ENCODE data around the gene ANKRD63. TPM values are rescaled to one million over a fixed set of nuclear protein-coding genes. Genes with fewer than 3 reads are reported as not detected.
A peak's percentile ranks its signal among the peaks of the same experiment; 100 is the strongest.

The ANKRD63 gene
- total RNA-seq, 2 experiments from 2014 or later: 0.37 TPM; not detected in 1

DNA sequence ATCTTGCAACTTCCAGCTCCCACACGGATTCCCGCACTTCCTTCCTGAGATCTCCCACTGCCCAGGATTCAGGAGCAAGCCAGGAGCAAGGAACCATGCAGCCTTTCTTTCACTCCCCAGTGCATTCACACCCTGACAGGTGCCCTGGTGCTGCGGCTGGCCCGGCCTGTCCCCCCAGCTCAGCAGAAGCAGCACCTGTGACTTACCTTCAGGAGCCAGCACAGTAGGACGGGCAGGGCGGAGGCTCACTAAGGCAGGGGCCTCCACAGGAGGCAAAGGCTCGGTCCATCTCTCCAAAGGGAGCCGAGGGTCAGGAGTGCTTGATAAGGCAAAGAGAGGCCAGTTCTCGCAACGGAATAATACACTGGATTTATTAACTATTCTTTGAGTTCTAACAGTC lies 4.8 kb downstream of the ANKRD63 start:
- Mint-ChIP-seq H3K36me3 (ENCODE audit: low read depth) (no peaks in the 10 kb centered on the region), H3K4me3 (no peak overlapping the region), H3K27ac (no peak overlapping the region), H3K27me3 (ENCODE audit: low read depth) (peaks cover 42% of the 10 kb centered on the region), H3K4me1 (ENCODE audit: low read depth) (peaks cover 24% of the 10 kb centered on the region), H3K9me3 (ENCODE audit: insufficient read depth) (no peaks in the 10 kb centered on the region)
- no peak for ATAC-seq
- DNase-seq: no peak
- ChIA-PET CTCF (interaction anchor here (1.0 to 9.8 kb wide), 11 partner anchors 9 to 240 kb away, joined by 3 to 559 read pairs (median 12); partner anchors contain the start of genes CCDC9B, INAFM2, PAK6 and PLCB2), POLR2A (interaction anchor here (0.6 to 2.9 kb wide), 2 partner anchors 31 to 188 kb away, joined by 3 to 21 read pairs; partner anchors contain the start of gene PLCB2)

- H3K36me3 Mint-ChIP-seq (ENCODE audit: low read depth): no peaks in the 10 kb centered on the region
- ChIA-PET POLR2A (interaction anchor here (0.6 to 2.9 kb wide), 2 partner anchors 32 to 188 kb away, joined by 3 to 21 read pairs; partner anchors contain the start of gene PLCB2), CTCF (interaction anchor here (1.0 to 9.8 kb wide), 4 partner anchors 35 to 232 kb away, joined by 3 to 559 read pairs (median 57); partner anchors contain the start of genes CCDC9B, INAFM2 and PLCB2)
- H3K27me3 Mint-ChIP-seq (ENCODE audit: low read depth): peaks cover 37% of the 10 kb centered on the region
- H3K4me1 Mint-ChIP-seq (ENCODE audit: low read depth): peaks cover 21% of the 10 kb centered on the region
- H3K9me3 Mint-ChIP-seq (ENCODE audit: insufficient read depth): no peaks in the 10 kb centered on the region
- no peak overlapping the region for H3K4me3 Mint-ChIP-seq
- H3K27ac Mint-ChIP-seq: no peak overlapping the region
- ATAC-seq (no peak), DNase-seq (no peak)
Measured at GRCh38 chr15:40277471-40277870, 5.4 kb downstream of the ANKRD63 start.

- no peak for DNase-seq
- Mint-ChIP-seq H3K4me1 (ENCODE audit: low read depth) (peaks cover 21% of the 10 kb centered on the region), H3K27ac (no peak overlapping the region), H3K36me3 (ENCODE audit: low read depth) (no peaks in the 10 kb centered on the region), H3K4me3 (no peak overlapping the region), H3K9me3 (ENCODE audit: insufficient read depth) (no peaks in the 10 kb centered on the region), H3K27me3 (ENCODE audit: low read depth) (peaks cover 37% of the 10 kb centered on the region)
- ChIA-PET CTCF (interaction anchor here (1.4 to 9.8 kb wide), 4 partner anchors 36 to 62 kb away, joined by 8 to 559 read pairs (median 158); partner anchors contain the start of genes CCDC9B, INAFM2, PAK6 and PLCB2), POLR2A (interaction anchor here (2.9 kb wide), 1 partner anchor 32 kb away, joined by 21 read pairs; the partner anchor contains the start of gene PLCB2)
- no peak for ATAC-seq
Measured at GRCh38 chr15:40276927-40277326, 5.9 kb downstream of the ANKRD63 start.

DNA sequence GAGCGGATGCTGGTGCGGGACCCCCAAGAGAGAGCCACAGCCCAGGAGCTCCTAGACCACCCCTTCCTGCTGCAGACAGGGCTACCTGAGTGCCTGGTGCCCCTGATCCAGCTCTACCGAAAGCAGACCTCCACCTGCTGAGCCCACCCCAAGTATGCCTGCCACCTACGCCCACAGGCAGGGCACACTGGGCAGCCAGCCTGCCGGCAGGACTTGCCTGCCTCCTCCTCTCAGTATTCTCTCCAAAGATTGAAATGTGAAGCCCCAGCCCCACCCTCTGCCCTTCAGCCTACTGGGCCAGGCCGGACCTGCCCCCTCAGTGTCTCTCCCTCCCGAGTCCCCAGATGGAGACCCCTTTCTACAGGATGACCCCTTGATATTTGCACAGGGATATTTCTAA lies 6.9 kb downstream of the ANKRD63 start:
- no peak for DNase-seq
- Mint-ChIP-seq H3K9me3 (ENCODE audit: insufficient read depth) (no peaks in the 10 kb centered on the region), H3K36me3 (ENCODE audit: low read depth) (no peaks in the 10 kb centered on the region), H3K4me1 (ENCODE audit: low read depth) (peaks cover 21% of the 10 kb centered on the region), H3K4me3 (no peak overlapping the region), H3K27me3 (ENCODE audit: low read depth) (peaks cover 33% of the 10 kb centered on the region), H3K27ac (no peak overlapping the region)
- POLR2A ChIA-PET: no interaction called here
- no peak for ATAC-seq
- CTCF ChIA-PET: interaction anchor here (0.9 to 9.8 kb wide), 11 partner anchors 10 to 246 kb away, joined by 3 to 559 read pairs (median 9); partner anchors contain the start of genes ANKRD63, INAFM2, PAK6 and PLCB2

- POLR2A ChIA-PET: no interaction called here
Measured at GRCh38 chr15:40275523-40275922, 7.3 kb downstream of the ANKRD63 start.

DNA sequence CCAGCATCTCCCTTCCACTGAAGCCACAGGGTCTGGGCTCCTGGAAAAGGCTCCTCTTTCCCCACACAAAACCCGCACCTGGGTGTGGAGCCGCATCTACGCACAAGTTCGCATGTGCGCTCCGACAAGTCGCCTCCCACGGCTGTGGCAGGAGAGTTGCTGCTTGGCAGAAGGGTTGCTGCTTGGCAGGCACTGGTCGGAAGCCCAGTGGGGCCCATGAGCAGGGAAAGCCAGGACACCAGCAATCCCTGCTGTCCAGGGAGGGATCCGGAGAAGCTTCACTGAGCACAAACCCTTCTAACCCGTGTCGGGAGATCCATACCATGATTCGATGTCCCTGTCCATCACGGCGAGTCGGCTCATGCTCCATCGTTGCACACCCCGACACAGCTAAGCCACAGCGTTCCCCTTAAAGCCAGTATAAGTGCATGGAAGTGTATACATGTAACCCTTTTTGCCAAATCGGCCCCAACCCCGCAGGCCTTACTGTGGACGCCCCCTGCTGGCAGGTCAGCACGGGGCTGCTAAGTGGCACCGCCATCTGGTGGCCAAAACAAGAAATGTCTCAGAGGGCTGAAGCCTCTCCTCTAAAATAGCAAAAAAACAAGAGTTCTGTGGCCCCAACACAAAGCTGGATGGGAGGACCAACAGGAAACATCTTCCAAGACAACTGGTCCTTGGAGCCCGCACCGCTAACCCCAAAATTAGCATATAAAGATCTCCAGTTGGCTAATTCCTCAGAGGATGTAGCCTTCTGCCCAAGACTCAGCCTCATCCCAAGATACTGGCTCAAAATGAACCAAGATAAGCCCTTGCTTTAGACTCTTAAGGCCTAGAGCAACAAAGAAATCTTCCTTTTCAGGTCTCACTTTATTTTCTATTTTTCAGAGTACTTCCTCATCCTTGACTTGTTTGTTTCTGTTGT lies 8.3 kb downstream of the ANKRD63 start:
- DNase-seq: peak; percentile 91
- Mint-ChIP-seq H3K4me3 (no peak overlapping the region), H3K27me3 (ENCODE audit: low read depth) (peaks cover 25% of the 10 kb centered on the region), H3K4me1 (ENCODE audit: low read depth) (peaks cover 21% of the 10 kb centered on the region), H3K9me3 (ENCODE audit: insufficient read depth) (no peaks in the 10 kb centered on the region), H3K27ac (no peak overlapping the region), H3K36me3 (ENCODE audit: low read depth) (no peaks in the 10 kb centered on the region)
- peak; percentile 60 for ATAC-seq
- ChIA-PET POLR2A (interaction anchor here (1.0 kb wide), 1 partner anchor 113 kb away, joined by 3 read pairs; no protein-coding TSS in a partner anchor), CTCF (interaction anchor here (0.6 to 9.8 kb wide), 67 partner anchors 11 to 1820 kb away, joined by 3 to 559 read pairs (median 4); partner anchors contain the start of genes ANKRD63, BUB1B, FSIP1 and INAFM2)

More at GRCh38 chr15:40275523-40275922, 7.3 kb downstream of the ANKRD63 start:
- no peak for ATAC-seq
- CTCF ChIA-PET: interaction anchor here (0.9 to 9.8 kb wide), 18 partner anchors 11 to 245 kb away, joined by 3 to 559 read pairs (median 10); partner anchors contain the start of genes ANKRD63, INAFM2, IVD and PAK6
- DNase-seq: no peak
- Mint-ChIP-seq H3K9me3 (ENCODE audit: insufficient read depth) (no peaks in the 10 kb centered on the region), H3K36me3 (ENCODE audit: low read depth) (no peaks in the 10 kb centered on the region), H3K27me3 (ENCODE audit: low read depth) (peaks cover 29% of the 10 kb centered on the region), H3K4me3 (no peak overlapping the region), H3K4me1 (ENCODE audit: low read depth) (peaks cover 21% of the 10 kb centered on the region), H3K27ac (no peak overlapping the region)

- Mint-ChIP-seq H3K27me3 (ENCODE audit: low read depth) (peaks cover 15% of the 10 kb centered on the region), H3K36me3 (ENCODE audit: low read depth) (no peaks in the 10 kb centered on the region), H3K9me3 (ENCODE audit: insufficient read depth) (no peaks in the 10 kb centered on the region), H3K27ac (no peak overlapping the region), H3K4me3 (no peak overlapping the region), H3K4me1 (ENCODE audit: low read depth) (peaks cover 17% of the 10 kb centered on the region)
- POLR2A ChIA-PET: interaction anchor here (1.1 to 1.3 kb wide), 2 partner anchors 34 to 56 kb away, joined by 3 to 5 read pairs; partner anchors contain the start of gene PLCB2
- ATAC-seq: no peak
- DNase-seq: no peak
- CTCF ChIA-PET: interaction anchor here (0.8 to 9.8 kb wide), 29 partner anchors 10 to 489 kb away, joined by 3 to 559 read pairs (median 12); partner anchors contain the start of genes ANKRD63, BAHD1, BUB1B and INAFM2
Measured at GRCh38 chr15:40273428-40273827, 9.4 kb downstream of the ANKRD63 start.

DNA sequence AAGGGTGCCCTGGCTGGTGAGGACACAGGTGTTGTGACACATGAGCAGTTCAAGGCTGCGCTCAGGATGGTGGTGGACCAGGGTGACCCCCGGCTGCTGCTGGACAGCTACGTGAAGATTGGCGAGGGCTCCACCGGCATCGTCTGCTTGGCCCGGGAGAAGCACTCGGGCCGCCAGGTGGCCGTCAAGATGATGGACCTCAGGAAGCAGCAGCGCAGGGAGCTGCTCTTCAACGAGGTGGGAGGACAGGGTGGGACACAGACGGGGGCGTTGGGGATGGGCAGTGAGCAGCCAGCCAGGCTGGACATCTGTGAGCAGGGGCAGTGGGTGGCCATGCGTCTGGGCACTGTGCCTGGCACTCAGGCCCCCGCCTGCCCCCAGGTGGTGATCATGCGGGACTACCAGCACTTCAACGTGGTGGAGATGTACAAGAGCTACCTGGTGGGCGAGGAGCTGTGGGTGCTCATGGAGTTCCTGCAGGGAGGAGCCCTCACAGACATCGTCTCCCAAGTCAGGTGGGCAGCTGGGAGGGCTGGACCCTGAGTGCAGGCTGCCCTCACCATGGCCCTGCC lies 10.3 kb downstream of the ANKRD63 start:
- CTCF ChIA-PET: interaction anchor here (0.6 to 9.8 kb wide), 20 partner anchors 9 to 488 kb away, joined by 3 to 559 read pairs (median 26); partner anchors contain the start of genes ANKRD63, BAHD1, CCDC9B and INAFM2
- no peak overlapping the region for H3K27ac Mint-ChIP-seq
- POLR2A ChIA-PET: no interaction called here
- H3K4me3 Mint-ChIP-seq: no peak overlapping the region
- H3K4me1 Mint-ChIP-seq (ENCODE audit: low read depth): peaks cover 17% of the 10 kb centered on the region
- peaks cover 10% of the 10 kb centered on the region for H3K27me3 Mint-ChIP-seq (ENCODE audit: low read depth)
- H3K36me3 Mint-ChIP-seq (ENCODE audit: low read depth): no peaks in the 10 kb centered on the region
- no peaks in the 10 kb centered on the region for H3K9me3 Mint-ChIP-seq (ENCODE audit: insufficient read depth)
- peak; percentile 37 for DNase-seq
- peak; percentile 41 for ATAC-seq

DNA sequence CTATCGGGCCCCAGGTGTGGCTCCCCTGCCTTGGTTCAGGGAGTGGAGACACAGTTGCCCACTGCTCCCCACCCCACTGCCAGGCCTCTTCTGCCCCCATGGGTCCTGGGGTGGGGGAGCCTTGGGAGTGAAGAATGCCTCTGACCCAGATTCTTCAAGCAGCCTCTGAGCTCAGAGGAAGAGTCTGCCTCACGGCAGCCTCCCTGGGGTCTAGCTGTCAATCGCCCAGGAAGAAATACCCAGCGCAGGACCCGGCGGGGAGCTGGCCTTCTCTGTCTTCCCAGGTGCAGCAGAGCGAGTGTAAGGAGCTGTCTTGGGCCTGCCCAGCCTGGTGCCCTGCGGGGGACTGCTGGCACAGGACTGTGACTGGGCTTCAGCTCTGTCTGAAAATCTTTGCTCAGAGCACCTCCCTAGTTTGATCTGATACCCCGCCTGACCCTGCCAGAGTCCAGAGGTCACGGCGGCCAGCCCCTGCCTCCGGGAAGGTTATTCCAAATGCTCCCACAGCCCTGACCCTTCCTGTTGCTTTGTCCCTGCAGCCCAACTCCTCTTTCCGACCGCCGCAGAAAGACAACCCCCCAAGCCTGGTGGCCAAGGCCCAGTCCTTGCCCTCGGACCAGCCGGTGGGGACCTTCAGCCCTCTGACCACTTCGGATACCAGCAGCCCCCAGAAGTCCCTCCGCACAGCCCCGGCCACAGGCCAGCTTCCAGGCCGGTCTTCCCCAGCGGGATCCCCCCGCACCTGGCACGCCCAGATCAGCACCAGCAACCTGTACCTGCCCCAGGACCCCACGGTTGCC lies 11.0 kb downstream of the ANKRD63 start:
- no peaks in the 10 kb centered on the region for H3K9me3 Mint-ChIP-seq (ENCODE audit: insufficient read depth)
- ChIA-PET POLR2A (no interaction called here), CTCF (interaction anchor here (0.6 to 9.8 kb wide), 11 partner anchors 8 to 231 kb away, joined by 3 to 559 read pairs (median 27); partner anchors contain the start of genes CCDC9B, INAFM2, PAK6 and PLCB2)
- no peak for ATAC-seq
- DNase-seq: no peak
- H3K27me3 Mint-ChIP-seq (ENCODE audit: low read depth): peaks cover 5% of the 10 kb centered on the region
- H3K4me3 Mint-ChIP-seq: no peak overlapping the region
- H3K4me1 Mint-ChIP-seq (ENCODE audit: low read depth): peaks cover 11% of the 10 kb centered on the region
- no peak overlapping the region for H3K27ac Mint-ChIP-seq
- H3K36me3 Mint-ChIP-seq (ENCODE audit: low read depth): no peaks in the 10 kb centered on the region

DNA sequence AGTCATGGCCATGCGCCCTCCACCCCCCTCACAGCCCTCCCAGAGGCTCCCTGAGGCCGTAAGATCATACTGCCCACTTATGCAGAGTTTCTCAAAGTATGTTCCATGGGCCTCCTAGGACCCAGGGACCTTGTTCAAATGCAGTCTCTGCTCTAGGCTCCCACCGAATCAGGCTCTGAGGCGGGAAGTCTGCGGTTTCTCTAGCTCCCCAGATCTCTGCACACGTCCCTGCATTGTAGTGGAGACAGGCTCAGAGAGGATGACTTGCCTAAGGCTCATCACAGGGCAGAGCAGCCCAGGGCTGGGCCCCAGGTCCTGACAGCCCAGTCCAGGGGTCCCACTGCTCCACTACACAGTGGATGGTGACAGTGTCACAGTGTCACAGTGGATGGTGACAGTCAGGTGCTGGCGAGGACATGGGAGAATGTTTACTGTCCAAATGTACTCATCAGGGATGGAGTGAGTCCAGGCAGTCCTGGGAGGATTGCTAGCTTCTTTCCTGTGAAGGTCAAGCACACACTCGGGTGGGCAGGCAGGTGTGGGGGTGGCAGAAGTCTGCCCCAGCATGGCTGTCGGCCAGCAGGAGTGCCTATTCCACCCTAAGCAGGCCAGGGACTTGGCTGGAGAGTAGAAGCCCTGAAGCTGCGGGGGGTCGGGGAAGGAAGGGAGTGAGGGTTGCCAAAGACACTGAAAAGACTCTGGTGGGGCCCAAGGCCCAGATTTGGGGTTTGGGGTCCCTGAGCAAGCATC lies 12.4 kb downstream of the ANKRD63 start:
- no peak overlapping the region for H3K4me3 Mint-ChIP-seq
- peak; percentile 38 for ATAC-seq
- peak; percentile 31 for DNase-seq
- H3K36me3 Mint-ChIP-seq (ENCODE audit: low read depth): no peaks in the 10 kb centered on the region
- peaks cover 3% of the 10 kb centered on the region for H3K4me1 Mint-ChIP-seq (ENCODE audit: low read depth)
- no peaks in the 10 kb centered on the region for H3K9me3 Mint-ChIP-seq (ENCODE audit: insufficient read depth)
- POLR2A ChIA-PET: no interaction called here
- H3K27ac Mint-ChIP-seq: peak overlapping the region; percentile 23
- CTCF ChIA-PET: interaction anchor here (0.9 to 7.6 kb wide), 7 partner anchors 9 to 225 kb away, joined by 3 to 214 read pairs (median 3); no protein-coding TSS in a partner anchor
- H3K27me3 Mint-ChIP-seq (ENCODE audit: low read depth): no peaks in the 10 kb centered on the region
